NB4 (cell line): ENCODE measurements around the gene TMEM114.

Source experiments
- DNase-seq: peaks from one replicate; pipeline ENCODE4 v3.0.0; 2010; ENCODE audit warnings: low read depth
- H3K4me3 ChIP-seq: one replicate; pipeline ENCODE4 v1.5.1; 2011; ENCODE audit warnings: mild to moderate bottlenecking, low read depth, low read length, moderate library complexity
- CTCF ChIP-seq: IDR thresholded peaks from one replicate; pipeline ENCODE4 v1.5.1; 2012; ENCODE audit warnings: low read depth, low read length
- MAX ChIP-seq: IDR thresholded peaks from 2 replicates; pipeline ENCODE4 v1.6.1; 2011; ENCODE audit warnings: low read depth, low read length
- MYC ChIP-seq: IDR thresholded peaks from 2 replicates; pipeline ENCODE4 v1.6.1; 2011; ENCODE audit warnings: low read depth, low read length
- POLR2A ChIP-seq: IDR thresholded peaks from 2 replicates; pipeline ENCODE4 v1.6.1; 2011; ENCODE audit warnings: mild to moderate bottlenecking; ENCODE audit not compliant: insufficient read length; ENCODE audit errors: extremely low read depth

The TMEM114 gene

GRCh38 chr16:8631373-8631772 is 41.1 kb upstream of the TMEM114 start:
- TF ChIP-seq POLR2A: no peak
- no peak for TF ChIP-seq MYC
- no peak for TF ChIP-seq CTCF
- no peak for TF ChIP-seq MAX
- no peak for DNase-seq
- H3K4me3 ChIP-seq: no peak overlapping the region

- TF ChIP-seq MAX (no peak), MYC (no peak), POLR2A (no peak), CTCF (no peak)
- no peak for DNase-seq
- H3K4me3 ChIP-seq: no peak overlapping the region
Observed at GRCh38 chr16:8630255-8630953, 40.1 kb upstream of the TMEM114 start.

- H3K4me3 ChIP-seq: no peak overlapping the region
- TF ChIP-seq MAX (no peak), POLR2A (no peak), CTCF (no peak), MYC (no peak)
- no peak for DNase-seq
Observed at GRCh38 chr16:8628981-8629725, 38.8 kb upstream of the TMEM114 start.

- no peak overlapping the region for H3K4me3 ChIP-seq
- DNase-seq: no peak
- TF ChIP-seq MAX: no peak
- no peak for TF ChIP-seq POLR2A
- no peak for TF ChIP-seq MYC
- TF ChIP-seq CTCF: no peak
Observed at GRCh38 chr16:8627456-8627855, 37.1 kb upstream of the TMEM114 start.

- TF ChIP-seq POLR2A (no peak), MAX (no peak), CTCF (no peak), MYC (no peak)
- H3K4me3 ChIP-seq: no peak overlapping the region
- no peak for DNase-seq
Observed at GRCh38 chr16:8626946-8627345, 36.6 kb upstream of the TMEM114 start.
